H9 (cell line): ENCODE measurements around the gene KAZN. TPM values are rescaled to one million over a fixed set of nuclear protein-coding genes. Genes with fewer than 3 reads are reported as not detected.

Source experiments
- DNase-seq: peaks from one replicate; pipeline ENCODE4 v3.0.0-alpha.2; 2017
- H2AFZ ChIP-seq: one replicate; pipeline ENCODE4 v1.6.1; 2013; ENCODE audit warnings: mild to moderate bottlenecking, low read length, control low read depth, moderate library complexity
- H2AK5ac ChIP-seq: 2 replicates; pipeline ENCODE4 v1.6.1; 2013; ENCODE audit warnings: low read length, control low read depth, mixed read lengths; ENCODE audit not compliant: insufficient read length
- H2BK120ac ChIP-seq: one replicate; pipeline ENCODE4 v1.6.1; 2013; ENCODE audit warnings: low read depth, mild to moderate bottlenecking, low read length, control low read depth, inconsistent platforms; ENCODE audit not compliant: poor library complexity, severe bottlenecking
- H2BK12ac ChIP-seq: 2 replicates; pipeline ENCODE4 v1.6.1; 2013; ENCODE audit warnings: low read length, control low read depth, mixed read lengths, low read depth; ENCODE audit not compliant: insufficient read length
- H2BK15ac ChIP-seq: 2 replicates; pipeline ENCODE4 v1.6.1; 2013; ENCODE audit warnings: low read depth, low read length, control low read depth
- H2BK20ac ChIP-seq: one replicate; pipeline ENCODE4 v1.6.1; 2013; ENCODE audit warnings: low read depth, mild to moderate bottlenecking, low read length, control low read depth, inconsistent platforms; ENCODE audit not compliant: poor library complexity, severe bottlenecking
- H2BK5ac ChIP-seq: 2 replicates; pipeline ENCODE4 v1.6.1; 2013; ENCODE audit warnings: low read length, control low read depth, mixed read lengths; ENCODE audit not compliant: insufficient read length
- H3K14ac ChIP-seq: 2 replicates; pipeline ENCODE4 v1.6.1; 2013; ENCODE audit warnings: low read length, control low read depth; ENCODE audit not compliant: insufficient read depth
- H3K18ac ChIP-seq: 2 replicates; pipeline ENCODE4 v1.6.1; 2013; ENCODE audit warnings: low read depth, mild to moderate bottlenecking, mixed read lengths, low read length, control low read depth; ENCODE audit not compliant: insufficient read length
- H3K23ac ChIP-seq: 2 replicates; pipeline ENCODE4 v1.6.1; 2013; ENCODE audit warnings: low read length, control low read depth, mixed read lengths, low read depth; ENCODE audit not compliant: insufficient read length
- H3K23me2 ChIP-seq: 2 replicates; pipeline ENCODE4 v1.6.1; 2013; ENCODE audit warnings: low read depth, mild to moderate bottlenecking, mixed read lengths, low read length, control low read depth; ENCODE audit not compliant: insufficient read length, poor library complexity, severe bottlenecking
- H3K27ac ChIP-seq: 2 replicates; pipeline ENCODE4 v1.5.1; 2013; ENCODE audit warnings: low read length, control low read depth, mixed read lengths, low read depth; ENCODE audit not compliant: insufficient read length
- H3K27me3 ChIP-seq: 2 replicates; pipeline ENCODE4 v1.6.1; 2013; ENCODE audit warnings: low read length, control low read depth, inconsistent platforms; ENCODE audit not compliant: insufficient read depth
- H3K4ac ChIP-seq: 2 replicates; pipeline ENCODE4 v1.6.1; 2013; ENCODE audit warnings: low read depth, mild to moderate bottlenecking, control low read depth, inconsistent platforms, low read length, moderate library complexity
- H3K4me1 ChIP-seq: 2 replicates; pipeline ENCODE4 v1.6.1; 2013; ENCODE audit warnings: low read length, control low read depth, inconsistent platforms; ENCODE audit not compliant: insufficient read depth
- H3K4me2 ChIP-seq: 2 replicates; pipeline ENCODE4 v1.6.1; 2013; ENCODE audit warnings: low read length, control low read depth, mixed read lengths; ENCODE audit not compliant: insufficient read length, insufficient read depth
- H3K56ac ChIP-seq: 2 replicates; pipeline ENCODE4 v1.6.1; 2013; ENCODE audit warnings: low read depth, mild to moderate bottlenecking, mixed read lengths, low read length, control low read depth; ENCODE audit not compliant: insufficient read length
- H3K79me1 ChIP-seq: 2 replicates; pipeline ENCODE4 v1.6.1; 2013; ENCODE audit warnings: low read depth, mild to moderate bottlenecking, moderate library complexity, low read length, control low read depth, inconsistent platforms; ENCODE audit not compliant: insufficient read depth, poor library complexity, severe bottlenecking
- H3K79me2 ChIP-seq: 2 replicates; pipeline ENCODE4 v1.6.1; 2013; ENCODE audit warnings: low read length, control low read depth, inconsistent platforms; ENCODE audit not compliant: insufficient read depth
- H3K9ac ChIP-seq: 2 replicates; pipeline ENCODE4 v1.6.1; 2013; ENCODE audit warnings: low read length, control low read depth, mixed read lengths; ENCODE audit not compliant: insufficient read length; ENCODE audit errors: extremely low read depth
- H3K9me3 ChIP-seq: one replicate; pipeline ENCODE4 v1.6.1; 2013; ENCODE audit warnings: low read depth, low read length, inconsistent platforms; ENCODE audit not compliant: control insufficient read depth
- H3T11ph ChIP-seq: one replicate; pipeline ENCODE4 v1.6.1; 2013; ENCODE audit warnings: mild to moderate bottlenecking, low read length, control low read depth, inconsistent platforms
- H4K20me1 ChIP-seq: one replicate; pipeline ENCODE4 v1.6.1; 2013; ENCODE audit not compliant: control insufficient read depth, insufficient read length, insufficient read depth
- H4K5ac ChIP-seq: 2 replicates; pipeline ENCODE4 v1.6.1; 2013; ENCODE audit warnings: low read depth, mild to moderate bottlenecking, mixed read lengths, low read length, control low read depth; ENCODE audit not compliant: insufficient read length
- H4K8ac ChIP-seq: replicated peaks from 2 replicates; pipeline ENCODE4 v1.6.1; 2013; ENCODE audit warnings: low read length, control low read depth, mixed read lengths, low read depth; ENCODE audit not compliant: insufficient read length
- H4K91ac ChIP-seq: 2 replicates; pipeline ENCODE4 v1.6.1; 2013; ENCODE audit warnings: low read depth, mild to moderate bottlenecking, moderate library complexity, mixed read lengths, low read length, control low read depth; ENCODE audit not compliant: insufficient read length
- H3K27ac Mint-ChIP-seq, 3 experiments: 2 replicates in 2 of 3; 3 replicates in 1 of 3; pipeline ENCODE4 v1.8.0; 2020 to 2021; ENCODE audit warnings: mixed read lengths in 3 of 3, mild to moderate bottlenecking in 1 of 3, moderate library complexity in 1 of 3
- H3K27me3 Mint-ChIP-seq: 2 replicates; pipeline ENCODE4 v1.8.0; 2021; ENCODE audit warnings: low read depth, mild to moderate bottlenecking, moderate library complexity, mixed read lengths
- H3K36me3 Mint-ChIP-seq, 3 experiments: 2 replicates in 2 of 3; 3 replicates in 1 of 3; pipeline ENCODE4 v1.8.0; 2020 to 2021; ENCODE audit warnings: low read depth in 3 of 3, mixed read lengths in 3 of 3; ENCODE audit not compliant: insufficient read depth in 1 of 3
- H3K4me1 Mint-ChIP-seq, 2 experiments: 2 replicates each; pipeline ENCODE4 v1.8.0; 2020; ENCODE audit warnings: mixed read lengths in 2 of 2
- H3K4me3 Mint-ChIP-seq, 2 experiments: 2 replicates in 1 of 2; 3 replicates in 1 of 2; pipeline ENCODE4 v1.8.0; 2020 to 2021; ENCODE audit warnings: mild to moderate bottlenecking in 2 of 2, mixed read lengths in 2 of 2, moderate library complexity in 1 of 2
- H3K9me3 Mint-ChIP-seq, 2 experiments: 2 replicates in 1 of 2; 3 replicates in 1 of 2; pipeline ENCODE4 v1.8.0; 2020; ENCODE audit warnings: mild to moderate bottlenecking in 2 of 2, mixed read lengths in 2 of 2, moderate library complexity in 1 of 2
- WGBS: extraction: QIAGEN DNeasy Blood & Tissue Kit; methylation state at CpG from one replicate; pipeline ENCODE4 v1.1.7; 2013; ENCODE audit warnings: missing lambda C conversion rate, low lambda C conversion rate, mixed read lengths; ENCODE audit not compliant: insufficient read length; ENCODE audit errors: extremely low coverage; 5-methylcytosine and 5-hydroxymethylcytosine counted together
- total RNA-seq: library from RNA; stranded (reverse); gene quantifications from 2 replicates; pipeline ENCODE4 v1.2.1, GENCODE V29; 2021
- TF ChIP-seq, protein P1 (sequence below): fragments of 200-600 bp; sonication (generic); conservative IDR thresholded peaks from 3 replicates; pipeline ENCODE4 v1.8.0; 2021; ENCODE audit warnings: antibody characterized with exemption, mild to moderate bottlenecking

Gene KAZN
- total RNA-seq, 1 experiment from 2014 or later: 7.6 TPM

DNA sequence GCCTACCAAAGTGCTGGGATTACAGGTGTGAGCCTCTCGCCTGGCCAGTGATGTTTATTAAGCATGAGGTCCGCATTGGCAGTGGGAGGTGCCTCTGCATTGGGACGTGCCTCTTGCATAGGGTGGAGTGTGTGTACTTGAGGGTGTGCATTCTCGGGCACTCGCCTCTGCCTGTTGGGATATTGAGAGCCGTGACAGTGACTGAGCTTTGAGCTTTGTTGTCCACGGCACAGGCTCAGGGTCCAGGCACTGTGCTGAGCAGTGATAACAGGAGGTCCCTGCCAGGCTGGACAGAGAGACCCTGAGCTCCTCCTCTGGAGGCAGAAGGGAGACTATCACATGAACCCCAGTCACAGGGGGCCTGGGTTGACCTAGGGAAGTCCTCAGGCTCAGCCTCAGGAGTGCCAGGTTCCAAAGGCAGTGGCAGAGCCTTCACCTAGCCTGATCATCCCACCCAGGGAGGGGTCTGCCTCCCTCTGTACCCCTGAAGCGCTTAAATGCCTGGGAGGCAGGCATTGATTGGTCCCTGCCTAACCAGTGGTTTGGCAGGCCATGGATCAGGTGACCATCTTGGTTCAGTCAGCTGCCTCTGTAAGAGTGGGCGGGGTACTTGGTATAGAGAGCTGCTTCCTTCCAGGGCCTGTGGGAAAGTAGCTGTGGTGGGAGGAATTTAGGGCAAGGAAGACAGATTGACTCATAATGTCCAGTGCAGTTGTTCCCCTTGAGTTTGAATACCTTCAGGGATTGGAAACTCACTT is 341.2 kb downstream of the KAZN start:
- no peaks in the 10 kb centered on the region for H3K9me3 ChIP-seq
- H2AK5ac ChIP-seq: no peak overlapping the region
- no CpG with 5 or more reads among the region's 9 CpGs for WGBS
- no peak overlapping the region for H3K18ac ChIP-seq
- no peak overlapping the region for H2BK15ac ChIP-seq
- Mint-ChIP-seq H3K9me3 (no peaks in the 10 kb centered on the region), H3K4me3 (no peak overlapping the region), H3K4me1 (peaks cover 17 to 40% of the 10 kb centered on the region in 2 experiments), H3K27ac (no peak overlapping the region), H3K36me3 (no peaks in the 10 kb centered on the region), H3K27me3 (peaks cover 6% of the 10 kb centered on the region)
- no peak overlapping the region for H4K5ac ChIP-seq
- no peaks in the 10 kb centered on the region for H3K79me2 ChIP-seq
- H3K56ac ChIP-seq: no peak overlapping the region
- H3K4ac ChIP-seq: no peak overlapping the region
- no peak overlapping the region for H2BK20ac ChIP-seq
- TF ChIP-seq, protein P1, sequence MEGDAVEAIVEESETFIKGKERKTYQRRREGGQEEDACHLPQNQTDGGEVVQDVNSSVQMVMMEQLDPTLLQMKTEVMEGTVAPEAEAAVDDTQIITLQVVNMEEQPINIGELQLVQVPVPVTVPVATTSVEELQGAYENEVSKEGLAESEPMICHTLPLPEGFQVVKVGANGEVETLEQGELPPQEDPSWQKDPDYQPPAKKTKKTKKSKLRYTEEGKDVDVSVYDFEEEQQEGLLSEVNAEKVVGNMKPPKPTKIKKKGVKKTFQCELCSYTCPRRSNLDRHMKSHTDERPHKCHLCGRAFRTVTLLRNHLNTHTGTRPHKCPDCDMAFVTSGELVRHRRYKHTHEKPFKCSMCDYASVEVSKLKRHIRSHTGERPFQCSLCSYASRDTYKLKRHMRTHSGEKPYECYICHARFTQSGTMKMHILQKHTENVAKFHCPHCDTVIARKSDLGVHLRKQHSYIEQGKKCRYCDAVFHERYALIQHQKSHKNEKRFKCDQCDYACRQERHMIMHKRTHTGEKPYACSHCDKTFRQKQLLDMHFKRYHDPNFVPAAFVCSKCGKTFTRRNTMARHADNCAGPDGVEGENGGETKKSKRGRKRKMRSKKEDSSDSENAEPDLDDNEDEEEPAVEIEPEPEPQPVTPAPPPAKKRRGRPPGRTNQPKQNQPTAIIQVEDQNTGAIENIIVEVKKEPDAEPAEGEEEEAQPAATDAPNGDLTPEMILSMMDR: no peak
- no peaks in the 10 kb centered on the region for H3K4me1 ChIP-seq
- no peak overlapping the region for H4K8ac ChIP-seq
- H2BK120ac ChIP-seq: no peak overlapping the region
- DNase-seq: no peak
- no peak overlapping the region for H3T11ph ChIP-seq
- H3K23me2 ChIP-seq: no peaks in the 10 kb centered on the region
- no peaks in the 10 kb centered on the region for H3K27me3 ChIP-seq
- no peaks in the 10 kb centered on the region for H3K79me1 ChIP-seq
- H3K9ac ChIP-seq: no peak overlapping the region
- no peak overlapping the region for H2BK5ac ChIP-seq
- H3K23ac ChIP-seq: no peak overlapping the region
- H2AFZ ChIP-seq: no peak overlapping the region
- no peaks in the 10 kb centered on the region for H4K20me1 ChIP-seq
- no peak overlapping the region for H3K4me2 ChIP-seq
- H3K14ac ChIP-seq: peak overlapping the region; percentile 28
- no peak overlapping the region for H4K91ac ChIP-seq
- no peak overlapping the region for H2BK12ac ChIP-seq
- no peak overlapping the region for H3K27ac ChIP-seq
